Kasumi-1 (cell line): Measurements from ENCODE around the gene PCNT.
"Not testable (repeated sequence)": the region's sequence is repeated elsewhere in the genome, so short reads cannot be mapped to it uniquely, and the experiment has no call there.

Source experiments
- DNase-seq, 2 experiments: peaks; one replicate each; lab custom pipeline; 2025; lab: John Stamatoyannopoulos, UW

The PCNT gene

DNA sequence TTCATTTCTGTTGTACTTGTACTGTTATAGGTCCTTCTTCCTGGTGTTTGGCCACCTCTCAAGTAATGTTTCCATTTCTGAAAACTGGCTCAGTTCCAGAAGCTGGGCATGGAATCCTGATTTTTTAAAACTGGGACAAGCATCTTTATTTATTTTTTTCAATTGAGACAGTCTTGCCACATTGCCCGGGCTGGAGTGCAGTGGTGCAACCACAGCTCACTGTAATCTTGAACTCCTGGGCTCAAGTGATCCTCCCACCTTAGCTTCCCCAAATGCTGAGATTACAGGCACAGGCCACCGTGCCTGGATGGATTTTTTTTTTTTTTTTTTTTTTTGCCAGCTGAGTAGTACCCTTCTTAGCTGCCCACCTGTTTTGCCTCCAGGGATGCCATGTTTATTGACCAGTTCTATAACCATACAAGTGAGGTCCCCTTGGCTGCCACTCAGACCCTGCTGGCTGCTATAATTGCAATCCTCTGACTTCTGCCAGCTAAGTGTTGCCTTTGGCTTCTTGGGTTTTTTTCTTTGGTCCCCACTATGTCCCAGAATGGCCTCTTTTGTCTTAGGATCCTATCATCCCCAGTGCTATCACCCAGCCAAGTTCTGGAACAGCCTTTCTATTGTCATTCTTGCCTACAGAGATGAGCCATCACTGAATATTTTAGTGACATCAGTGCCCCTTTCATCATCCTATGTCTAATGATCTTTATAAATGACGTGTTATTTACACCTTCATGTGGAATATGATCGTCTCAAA lies 130.9 kb downstream of the PCNT start:
- DNase-seq: no peak

DNA sequence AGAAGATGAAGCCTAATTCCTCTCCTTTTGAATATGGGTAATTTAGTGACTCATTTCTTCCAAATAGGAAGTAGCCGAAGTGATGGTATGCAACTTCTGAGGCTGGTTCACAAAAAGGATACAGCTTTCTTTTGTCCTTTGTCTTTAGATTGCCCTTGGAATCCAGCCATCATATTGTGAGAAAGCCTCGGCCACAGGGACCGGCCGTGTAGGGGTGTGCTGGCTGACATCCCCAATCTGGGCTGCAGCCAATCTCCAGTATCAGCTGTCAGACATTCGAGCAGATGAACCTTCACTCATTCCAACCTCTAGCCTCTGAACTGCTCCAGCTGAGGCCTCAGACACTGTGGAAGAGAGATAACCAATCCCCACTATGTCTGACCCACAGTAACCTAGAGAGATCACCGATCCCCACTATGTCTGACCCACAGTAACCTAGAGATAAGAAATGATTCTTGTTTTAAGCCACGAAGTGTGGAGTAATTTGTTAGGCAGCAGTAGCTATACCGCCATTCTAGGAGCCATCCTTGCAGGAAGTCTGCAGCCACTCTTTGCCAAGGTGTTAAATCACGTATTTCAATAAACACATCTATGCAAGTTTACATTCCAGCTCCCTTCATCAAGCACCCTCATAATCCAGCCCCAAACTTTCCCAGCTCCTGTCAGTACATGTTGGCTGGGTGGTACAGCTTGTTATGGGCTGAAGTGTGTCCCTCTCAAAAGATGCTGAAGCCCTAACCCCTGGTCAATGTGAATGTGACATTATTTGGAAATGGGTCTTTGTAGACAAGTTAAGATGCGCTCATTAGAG lies 131.8 kb downstream of the PCNT start:
- DNase-seq: no peak

DNA sequence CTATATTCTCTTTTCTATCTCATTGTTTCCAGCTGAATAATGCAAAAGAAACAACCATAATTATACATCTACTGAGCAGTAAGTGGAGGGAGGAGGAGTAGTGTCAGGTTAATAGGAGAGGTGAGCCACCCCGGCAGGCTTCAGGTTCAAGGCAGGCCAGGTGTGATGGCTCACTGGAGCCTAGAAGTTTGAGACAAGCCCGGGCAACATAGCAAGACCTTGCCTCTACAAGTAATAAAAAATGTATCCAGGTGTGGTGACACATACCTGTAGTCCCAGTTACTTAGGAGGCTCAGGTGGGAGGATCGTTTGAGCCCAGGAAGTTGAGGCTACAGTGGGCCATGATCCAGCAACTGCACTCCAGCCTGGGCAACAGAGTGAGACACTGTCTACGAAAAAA lies 132.8 kb downstream of the PCNT start:
- no peak for DNase-seq

DNA sequence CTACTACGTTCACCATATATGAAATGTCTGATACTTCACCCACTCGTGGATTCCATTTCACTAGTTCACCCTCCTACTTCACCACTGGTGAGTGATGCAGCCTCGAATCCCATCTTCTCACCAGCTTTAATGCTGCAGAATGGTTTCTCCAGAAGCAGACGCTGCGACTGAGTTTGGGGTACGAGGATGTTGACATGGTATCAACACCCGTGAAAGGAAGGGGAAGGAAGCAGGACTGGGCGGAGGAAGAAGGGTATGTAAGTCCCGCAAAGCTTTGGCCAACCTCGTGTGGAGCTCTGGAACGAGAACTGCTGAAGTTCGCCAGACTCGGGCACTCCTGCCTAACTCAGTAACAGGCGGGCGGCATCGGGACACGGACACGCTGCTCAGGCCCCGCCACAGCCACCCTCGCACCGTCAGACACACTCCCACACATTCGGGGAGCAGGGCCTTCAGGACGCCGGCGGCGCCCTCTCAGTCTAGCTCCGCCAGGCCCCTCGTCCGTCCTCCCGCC lies 133.9 kb downstream of the PCNT start:
- DNase-seq: peak; percentile 56 to 57

- DNase-seq: peak; percentile 89 to 92
These were observed 134.5 kb downstream of the PCNT start, which contains the start of gene DIP2A for GRCh38 chr21:46458315-46459023. DIP2A (plus strand) TSS chr21:46458891; CDS start chr21:46459132, 241 bp downstream.

DNA sequence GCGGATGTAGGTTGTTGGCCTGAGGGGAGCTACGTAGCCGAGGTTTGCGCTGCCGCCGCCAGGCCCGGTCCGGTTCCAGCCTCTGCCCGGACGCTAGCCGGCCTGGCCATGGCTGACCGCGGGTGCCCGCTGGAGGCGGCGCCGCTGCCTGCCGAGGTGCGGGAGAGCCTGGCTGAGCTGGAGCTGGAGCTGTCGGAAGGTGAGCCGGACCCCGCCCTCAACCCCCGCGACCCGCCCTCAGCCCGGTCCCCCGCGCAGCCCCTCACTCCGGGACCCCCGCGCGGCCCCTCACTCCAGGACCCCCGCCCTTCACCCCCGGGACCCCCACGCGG lies 135.0 kb downstream of the PCNT start:
- DNase-seq: peak in 1 of 2 experiments; percentile 39

DNA sequence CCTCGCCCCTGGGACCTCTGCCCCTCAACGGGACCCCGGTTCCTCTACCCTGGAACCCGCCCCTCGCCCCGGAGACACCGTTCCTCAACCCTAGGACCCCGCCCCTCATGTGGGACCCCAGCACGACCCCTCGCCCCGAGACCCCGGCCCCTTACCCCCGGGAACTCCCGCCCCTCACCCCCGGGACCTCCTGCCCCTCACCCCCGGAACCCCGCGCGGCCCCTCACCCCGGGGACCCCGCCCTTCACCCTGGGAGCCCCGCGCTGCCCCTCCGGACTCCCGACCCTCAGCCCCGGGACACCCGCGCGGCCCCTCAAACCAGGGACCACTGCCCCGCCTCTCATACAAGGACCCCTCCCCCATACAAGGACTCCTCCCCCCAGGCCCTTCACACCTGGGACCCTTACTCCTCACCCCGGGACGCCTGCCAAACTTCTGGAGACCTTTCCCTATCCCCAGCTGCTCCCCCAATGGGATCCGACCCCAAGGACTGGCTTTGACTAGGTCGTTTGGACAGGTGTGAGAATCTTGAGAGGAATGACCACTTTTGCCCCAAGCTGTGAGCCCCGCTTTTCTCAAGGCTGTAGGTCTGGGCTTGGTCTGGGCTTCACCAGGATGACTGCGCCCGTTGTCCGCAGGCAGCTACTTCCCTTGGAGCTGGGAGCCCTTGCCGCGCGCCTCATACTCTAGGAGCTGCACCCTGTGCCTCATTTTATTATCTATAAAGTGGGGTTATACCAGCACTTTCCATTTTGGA lies 135.6 kb downstream of the PCNT start:
- peak; percentile 35 to 44 for DNase-seq

DNA sequence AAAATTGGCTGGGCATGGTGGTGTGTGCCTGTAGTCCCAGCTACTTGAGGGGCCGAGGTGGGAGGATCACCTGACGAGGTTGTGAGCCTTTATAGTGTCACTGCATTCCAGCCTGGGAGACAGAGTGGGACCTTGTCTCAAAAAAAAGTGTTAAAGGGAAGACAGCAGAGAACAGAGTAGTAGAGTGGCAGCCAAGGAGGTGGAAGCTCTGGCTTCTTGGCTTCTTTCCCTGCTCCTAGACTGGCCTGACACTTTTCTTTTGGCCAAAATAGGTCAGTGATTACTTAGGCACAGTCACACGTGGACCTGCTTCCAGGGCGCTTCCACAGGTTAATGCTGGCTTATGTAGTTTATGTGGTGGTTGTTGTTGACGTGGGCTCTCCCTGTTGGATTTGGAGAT lies 138.0 kb downstream of the PCNT start:
- no peak for DNase-seq

- DNase-seq: not testable (repeated sequence)
These were observed 141.2 kb downstream of the PCNT start for GRCh38 chr21:46465153-46465552.

GRCh38 chr21:46465651-46466050 lies 141.7 kb downstream of the PCNT start:
- DNase-seq: peak in 1 of 2 experiments; percentile 7

GRCh38 chr21:46468108-46468774 lies 144.3 kb downstream of the PCNT start:
- no peak for DNase-seq

DNA sequence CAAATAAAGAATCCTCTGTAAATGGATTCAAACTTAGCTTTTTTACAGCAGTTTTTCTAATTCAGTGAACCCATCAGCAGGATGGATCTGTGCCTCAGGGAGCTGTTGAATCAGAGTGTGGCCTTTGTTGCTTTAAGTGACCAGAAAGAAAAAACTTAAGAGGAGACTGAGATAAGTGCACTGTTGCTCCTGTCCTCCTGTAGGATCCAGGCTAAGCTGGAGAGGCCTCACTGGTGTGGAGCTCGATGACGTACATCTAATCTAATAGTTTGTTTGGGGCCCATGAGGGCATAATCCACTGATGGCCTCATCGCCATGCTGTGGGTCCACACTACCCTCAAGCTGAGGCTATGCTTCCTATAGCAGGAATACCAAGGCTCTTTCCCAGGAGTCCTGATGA lies 145.3 kb downstream of the PCNT start:
- DNase-seq: no peak

GRCh38 chr21:46471514-46471913 lies 147.6 kb downstream of the PCNT start:
- peak in 1 of 2 experiments; percentile 11 for DNase-seq

DNA sequence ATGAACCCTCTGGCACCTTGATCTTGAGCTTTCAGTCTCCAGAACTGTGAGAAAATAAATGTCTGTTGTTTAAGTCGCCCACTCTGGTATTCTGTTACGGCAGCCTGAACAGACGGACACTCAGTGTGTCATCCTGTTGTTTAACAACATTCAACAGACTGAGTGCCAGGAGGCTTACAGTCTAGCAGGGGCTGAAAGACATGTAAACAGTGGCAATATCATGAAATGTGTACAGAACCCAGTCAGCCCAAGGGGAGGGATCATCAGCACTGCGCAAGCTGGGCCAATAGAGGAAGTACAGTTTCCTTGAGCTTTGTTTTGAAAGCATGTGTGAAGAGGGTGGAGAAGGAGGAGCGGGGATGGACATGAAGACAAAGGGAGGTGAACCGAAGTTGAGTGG lies 148.3 kb downstream of the PCNT start:
- DNase-seq: peak; percentile 85 to 86

DNA sequence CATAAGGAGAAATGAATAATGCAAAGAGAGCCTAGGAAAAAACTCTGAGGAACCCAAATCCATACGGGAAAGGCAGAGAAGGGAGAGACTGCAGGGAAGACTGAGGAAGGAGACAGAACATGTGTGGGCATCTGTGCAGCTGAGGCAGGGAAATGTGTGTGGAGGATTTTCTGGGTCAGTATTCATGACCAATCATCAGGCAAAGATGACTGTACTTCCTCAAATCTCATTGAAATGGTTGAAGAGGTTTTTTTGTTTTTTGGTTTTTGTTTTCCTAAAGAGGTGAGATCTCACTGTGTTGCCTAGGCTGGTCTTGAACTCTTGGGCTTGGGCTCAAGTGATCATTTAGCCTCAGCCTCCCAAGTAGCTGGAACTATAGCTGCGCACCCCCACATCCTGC lies 150.4 kb downstream of the PCNT start:
- DNase-seq: peak in 1 of 2 experiments; percentile 20

GRCh38 chr21:46475296-46475695 lies 151.3 kb downstream of the PCNT start:
- no peak for DNase-seq

DNA sequence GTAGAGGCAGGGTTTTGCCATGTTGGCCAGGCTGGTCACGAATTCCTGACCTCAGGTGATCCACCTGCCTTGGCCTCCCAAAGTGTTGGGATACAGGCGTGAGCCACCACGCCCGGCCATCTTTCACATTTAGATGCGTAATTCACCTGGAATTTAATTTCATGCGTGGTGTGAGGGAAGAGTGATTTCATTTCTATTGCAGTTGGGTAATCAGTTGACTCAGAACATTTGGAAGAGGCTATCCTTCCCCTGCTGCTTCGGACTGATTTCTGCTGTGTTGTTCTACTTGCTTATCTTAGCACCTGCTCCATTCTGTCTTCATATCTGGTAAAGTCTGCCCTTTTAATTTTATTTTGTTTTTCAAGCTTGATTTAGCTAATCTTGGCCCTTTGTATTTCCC lies 153.8 kb downstream of the PCNT start:
- no peak for DNase-seq

GRCh38 chr21:46478910-46479309 lies 155.0 kb downstream of the PCNT start:
- no peak for DNase-seq

DNA sequence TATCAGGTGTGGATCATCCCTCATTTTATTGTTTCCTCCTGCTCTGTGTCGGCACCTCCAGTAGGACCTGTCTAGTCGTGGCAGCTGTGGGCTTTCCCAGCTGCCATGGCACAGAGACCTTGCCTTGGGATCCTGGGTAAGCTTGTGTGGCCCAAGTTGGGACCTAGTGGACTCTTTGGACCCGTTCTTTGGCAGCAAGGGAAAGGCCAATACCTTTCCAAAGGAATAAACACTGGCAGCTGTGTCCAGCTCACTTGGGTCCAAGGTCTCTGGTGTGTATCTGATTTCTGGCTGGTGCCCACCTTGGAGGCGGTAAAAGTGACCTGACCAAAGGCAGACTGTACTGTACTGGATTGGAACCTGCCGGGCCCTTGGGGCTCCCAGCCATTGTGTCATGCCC lies 156.5 kb downstream of the PCNT start:
- DNase-seq: no peak

- DNase-seq: no peak
These were observed 158.4 kb downstream of the PCNT start for GRCh38 chr21:46482225-46482845.

DNA sequence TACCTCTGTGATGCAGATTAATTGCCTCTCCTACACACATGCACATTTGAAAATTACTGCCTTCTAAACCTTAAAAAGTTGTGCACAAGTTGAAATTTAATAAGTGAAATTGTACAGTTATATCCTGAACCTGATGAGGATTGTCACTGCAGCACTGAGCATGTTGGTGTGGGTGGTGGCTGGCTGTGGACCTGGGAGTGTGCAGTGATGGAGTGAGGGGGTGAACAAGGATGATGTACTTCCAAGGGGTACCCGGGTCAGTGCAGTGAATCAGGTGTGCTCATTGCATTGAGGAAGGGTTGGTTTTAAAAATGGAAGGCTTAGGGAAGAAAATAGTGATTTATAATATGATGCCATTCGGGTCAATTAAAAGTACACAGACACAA lies 158.9 kb downstream of the PCNT start:
- no peak for DNase-seq
